Panc1 (cell line): Measurements from ENCODE around the gene FILIP1L.

ENCODE experiments used
- SIN3A ChIP-seq: IDR thresholded peaks from 2 replicates; pipeline ENCODE4 v1.6.1; 2012; ENCODE audit warnings: low read depth, mild to moderate bottlenecking, low read length, moderate library complexity, borderline replicate concordance; ENCODE audit not compliant: insufficient read depth
- TF ChIP-seq, protein P1 (sequence below): fragments of 450-650 bp; IDR thresholded peaks from 2 replicates; pipeline ENCODE4 v1.5.1; 2017; ENCODE audit warnings: mild to moderate bottlenecking
- TF ChIP-seq, protein P2 (sequence below), 2 experiments: IDR thresholded peaks; 2 replicates each; pipeline ENCODE4 v1.6.1; 2011 to 2012; ENCODE audit warnings: low read depth in 2 of 2, control low read depth in 1 of 2, low read length in 1 of 2, mild to moderate bottlenecking in 1 of 2, moderate library complexity in 1 of 2; ENCODE audit not compliant: insufficient read depth in 1 of 2

DNA sequence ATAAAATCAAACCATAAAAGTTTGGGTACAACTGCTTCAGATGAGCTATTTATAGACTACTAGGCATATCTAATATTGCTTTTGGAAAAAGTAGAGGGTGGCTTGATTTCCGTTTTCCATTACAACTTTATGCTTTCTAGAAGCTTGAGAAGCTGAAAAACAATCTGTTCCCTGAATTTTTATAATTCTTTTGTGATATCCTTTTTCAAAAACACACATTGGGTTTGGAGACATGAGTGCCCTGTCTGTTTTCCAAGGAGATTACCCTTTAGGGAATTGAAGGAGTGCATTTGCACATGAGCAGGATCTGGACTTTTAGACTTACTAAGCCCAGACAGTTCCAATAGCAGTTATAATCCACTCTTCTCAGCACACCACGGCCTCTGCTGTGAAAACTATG lies 49.5 kb upstream of the FILIP1L start:
- TF ChIP-seq, protein P1, sequence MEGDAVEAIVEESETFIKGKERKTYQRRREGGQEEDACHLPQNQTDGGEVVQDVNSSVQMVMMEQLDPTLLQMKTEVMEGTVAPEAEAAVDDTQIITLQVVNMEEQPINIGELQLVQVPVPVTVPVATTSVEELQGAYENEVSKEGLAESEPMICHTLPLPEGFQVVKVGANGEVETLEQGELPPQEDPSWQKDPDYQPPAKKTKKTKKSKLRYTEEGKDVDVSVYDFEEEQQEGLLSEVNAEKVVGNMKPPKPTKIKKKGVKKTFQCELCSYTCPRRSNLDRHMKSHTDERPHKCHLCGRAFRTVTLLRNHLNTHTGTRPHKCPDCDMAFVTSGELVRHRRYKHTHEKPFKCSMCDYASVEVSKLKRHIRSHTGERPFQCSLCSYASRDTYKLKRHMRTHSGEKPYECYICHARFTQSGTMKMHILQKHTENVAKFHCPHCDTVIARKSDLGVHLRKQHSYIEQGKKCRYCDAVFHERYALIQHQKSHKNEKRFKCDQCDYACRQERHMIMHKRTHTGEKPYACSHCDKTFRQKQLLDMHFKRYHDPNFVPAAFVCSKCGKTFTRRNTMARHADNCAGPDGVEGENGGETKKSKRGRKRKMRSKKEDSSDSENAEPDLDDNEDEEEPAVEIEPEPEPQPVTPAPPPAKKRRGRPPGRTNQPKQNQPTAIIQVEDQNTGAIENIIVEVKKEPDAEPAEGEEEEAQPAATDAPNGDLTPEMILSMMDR, result no peak
- no peak for TF ChIP-seq SIN3A
- TF ChIP-seq, protein P2, sequence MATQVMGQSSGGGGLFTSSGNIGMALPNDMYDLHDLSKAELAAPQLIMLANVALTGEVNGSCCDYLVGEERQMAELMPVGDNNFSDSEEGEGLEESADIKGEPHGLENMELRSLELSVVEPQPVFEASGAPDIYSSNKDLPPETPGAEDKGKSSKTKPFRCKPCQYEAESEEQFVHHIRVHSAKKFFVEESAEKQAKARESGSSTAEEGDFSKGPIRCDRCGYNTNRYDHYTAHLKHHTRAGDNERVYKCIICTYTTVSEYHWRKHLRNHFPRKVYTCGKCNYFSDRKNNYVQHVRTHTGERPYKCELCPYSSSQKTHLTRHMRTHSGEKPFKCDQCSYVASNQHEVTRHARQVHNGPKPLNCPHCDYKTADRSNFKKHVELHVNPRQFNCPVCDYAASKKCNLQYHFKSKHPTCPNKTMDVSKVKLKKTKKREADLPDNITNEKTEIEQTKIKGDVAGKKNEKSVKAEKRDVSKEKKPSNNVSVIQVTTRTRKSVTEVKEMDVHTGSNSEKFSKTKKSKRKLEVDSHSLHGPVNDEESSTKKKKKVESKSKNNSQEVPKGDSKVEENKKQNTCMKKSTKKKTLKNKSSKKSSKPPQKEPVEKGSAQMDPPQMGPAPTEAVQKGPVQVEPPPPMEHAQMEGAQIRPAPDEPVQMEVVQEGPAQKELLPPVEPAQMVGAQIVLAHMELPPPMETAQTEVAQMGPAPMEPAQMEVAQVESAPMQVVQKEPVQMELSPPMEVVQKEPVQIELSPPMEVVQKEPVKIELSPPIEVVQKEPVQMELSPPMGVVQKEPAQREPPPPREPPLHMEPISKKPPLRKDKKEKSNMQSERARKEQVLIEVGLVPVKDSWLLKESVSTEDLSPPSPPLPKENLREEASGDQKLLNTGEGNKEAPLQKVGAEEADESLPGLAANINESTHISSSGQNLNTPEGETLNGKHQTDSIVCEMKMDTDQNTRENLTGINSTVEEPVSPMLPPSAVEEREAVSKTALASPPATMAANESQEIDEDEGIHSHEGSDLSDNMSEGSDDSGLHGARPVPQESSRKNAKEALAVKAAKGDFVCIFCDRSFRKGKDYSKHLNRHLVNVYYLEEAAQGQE (IDR thresholded peaks at IDR 0.05; ENCODE audit: insufficient read depth in 1 of 2, low read depth in 2 of 2, low read length in 1 of 2), result no peak
